NCI-H2196 treated with DMSO at 0.1 percent for 48 hours (cell line): ENCODE results near the gene WAPL.

Source experiments
- DNase-seq: peaks from one replicate; lab custom pipeline; 2025; ENCODE audit not compliant: unreplicated experiment; lab: John Stamatoyannopoulos, UW

Gene WAPL

GRCh38 chr10:86472061-86472460, 49.5 kb downstream of the WAPL start:
- no peak for DNase-seq

- DNase-seq = no peak
Measured at GRCh38 chr10:86461963-86462804, 59.4 kb downstream of the WAPL start.

- no peak for DNase-seq
Measured at GRCh38 chr10:86451604-86451960, 70.0 kb downstream of the WAPL start.

GRCh38 chr10:86450806-86451603, 70.6 kb downstream of the WAPL start:
- DNase-seq = no peak

- DNase-seq = no peak
Measured at GRCh38 chr10:86449926-86450558, 71.5 kb downstream of the WAPL start.

GRCh38 chr10:86447432-86447831, 74.2 kb downstream of the WAPL start:
- DNase-seq = no peak

GRCh38 chr10:86446987-86447386, 74.6 kb downstream of the WAPL start:
- DNase-seq = no peak

- no peak for DNase-seq
Measured at GRCh38 chr10:86446440-86446839, 75.2 kb downstream of the WAPL start.

- DNase-seq = no peak
Measured at GRCh38 chr10:86443936-86444335, 77.7 kb downstream of the WAPL start.

GRCh38 chr10:86443069-86443468, 78.5 kb downstream of the WAPL start:
- no peak for DNase-seq

GRCh38 chr10:86440874-86441843, 80.4 kb downstream of the WAPL start:
- no peak for DNase-seq

- no peak for DNase-seq
Measured at GRCh38 chr10:86439544-86439943, 82.0 kb downstream of the WAPL start.

GRCh38 chr10:86438091-86438749, 83.4 kb downstream of the WAPL start:
- DNase-seq = no peak

GRCh38 chr10:86437447-86437846, 84.1 kb downstream of the WAPL start:
- no peak for DNase-seq

GRCh38 chr10:86436963-86437362, 84.6 kb downstream of the WAPL start:
- no peak for DNase-seq

- no peak for DNase-seq
Measured at GRCh38 chr10:86434656-86435055, 86.9 kb downstream of the WAPL start.

GRCh38 chr10:86423739-86424138, 97.9 kb downstream of the WAPL start:
- no peak for DNase-seq

GRCh38 chr10:86419101-86419500, 102.5 kb downstream of the WAPL start:
- DNase-seq = no peak

- DNase-seq = no peak
Measured at GRCh38 chr10:86415583-86415982, 106.0 kb downstream of the WAPL start.

GRCh38 chr10:86415116-86415515, 106.5 kb downstream of the WAPL start:
- DNase-seq = no peak
